K562 (cell line): ENCODE results near the gene FFAR1.

Experiments used
- CTCF ChIP-seq, 3 experiments: IDR thresholded peaks in 2 of 3; conservative IDR thresholded peaks in 1 of 3; 2 replicates each; pipeline ENCODE4 v1.5.1; 2011 to 2012; ENCODE audit warnings: low read length in 3 of 3, mild to moderate bottlenecking in 3 of 3, control low read depth in 2 of 3, improper control_type of control experiment in 1 of 3, inconsistent platforms in 1 of 3, low read depth in 1 of 3, mixed read lengths in 1 of 3, moderate library complexity in 1 of 3; ENCODE audit not compliant: insufficient read depth in 2 of 3
- EP300 ChIP-seq: IDR thresholded peaks from 2 replicates; pipeline ENCODE4 v1.6.1; 2012; ENCODE audit warnings: low read length, improper control_type of control experiment
- EZH2 ChIP-seq: IDR thresholded peaks from 2 replicates; pipeline ENCODE4 v1.6.1; 2012; ENCODE audit warnings: low read depth, mild to moderate bottlenecking, inconsistent platforms, low read length, borderline replicate concordance
- PHF20 ChIP-seq: fragments of 450-650 bp; IDR thresholded peaks from 2 replicates; pipeline ENCODE4 v1.6.1; 2018; ENCODE audit not compliant: partially characterized antibody
- RB1 ChIP-seq: fragments of 450-650 bp; IDR thresholded peaks from 2 replicates; pipeline ENCODE4 v1.6.1; 2017; ENCODE audit warnings: low read depth, mild to moderate bottlenecking
- SIRT6 ChIP-seq: IDR thresholded peaks from one replicate; pipeline ENCODE4 v1.6.1; 2012; ENCODE audit warnings: low read depth, mild to moderate bottlenecking, control low read depth, inconsistent platforms, low read length, moderate library complexity
- WHSC1 ChIP-seq: IDR thresholded peaks from one replicate; pipeline ENCODE4 v1.6.1; 2012; ENCODE audit warnings: low read length, control low read depth, inconsistent platforms
- ZFP1 ChIP-seq: fragments of 450-650 bp; formaldehyde crosslinking; IDR thresholded peaks from 2 replicates; pipeline ENCODE4 v1.4.0; 2020; ENCODE audit warnings: mild to moderate bottlenecking, mixed read lengths
- ZZZ3 ChIP-seq: fragments of 450-650 bp; IDR thresholded peaks from 2 replicates; pipeline ENCODE4 v1.6.1; 2016; ENCODE audit warnings: antibody characterized with exemption, mild to moderate bottlenecking, moderate library complexity
- TF ChIP-seq, protein P1 (sequence below): fragments of 200-400 bp; formaldehyde crosslinking; IDR thresholded peaks from 2 replicates; pipeline ENCODE4 v1.6.1; 2017; ENCODE audit warnings: mild to moderate bottlenecking, low read depth, low read length, moderate library complexity
- TF ChIP-seq, protein P2 (sequence below): fragments of 450-650 bp; formaldehyde crosslinking; IDR thresholded peaks from 2 replicates; pipeline ENCODE4 v1.4.0; 2020; ENCODE audit warnings: mild to moderate bottlenecking

DNA sequence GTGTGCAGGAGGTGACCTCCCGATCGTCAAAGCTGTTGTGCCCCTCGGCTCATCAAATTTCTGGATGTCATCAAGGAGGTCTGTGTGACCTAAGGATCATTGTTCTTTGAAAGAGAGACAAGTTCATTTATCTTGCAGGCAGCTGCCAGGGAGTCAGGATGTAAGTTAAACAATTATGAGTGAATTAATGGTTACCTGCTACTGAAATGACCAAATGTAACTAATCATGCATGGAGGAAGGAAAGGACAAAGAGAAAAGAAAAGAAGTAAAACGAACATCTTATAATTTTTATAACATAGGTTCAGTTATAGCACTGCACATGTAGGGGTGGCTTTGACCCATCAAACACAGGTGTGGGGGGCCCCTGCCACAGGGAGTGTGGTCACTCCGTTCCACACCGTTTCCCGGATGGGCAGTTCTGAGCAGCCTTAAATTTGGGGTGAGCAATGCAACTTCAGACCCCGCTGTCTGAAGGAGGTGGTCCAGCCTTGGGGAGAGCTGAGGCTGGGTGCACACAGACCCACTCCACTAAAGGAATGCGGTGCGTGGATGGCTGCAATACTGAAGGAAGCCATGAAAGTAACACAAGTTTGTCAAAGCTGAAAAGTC lies 13.5 kb upstream of the FFAR1 start:
- TF ChIP-seq CTCF (IDR thresholded peaks at IDR 0.05 in 2 of 3, conservative IDR thresholded peaks at IDR 0.05 in 1 of 3; ENCODE audit: insufficient read depth in 2 of 3, low read depth in 1 of 3, low read length in 3 of 3), result no peak
- no peak for TF ChIP-seq SIRT6
- TF ChIP-seq ZFP1 (CRISPR knock-in tag), result no peak
- TF ChIP-seq PHF20, result no peak
- TF ChIP-seq EZH2, result no peak
- no peak for TF ChIP-seq ZZZ3
- no peak for TF ChIP-seq EP300
- TF ChIP-seq WHSC1, result no peak
- no peak for TF ChIP-seq RB1
- TF ChIP-seq, protein P1, sequence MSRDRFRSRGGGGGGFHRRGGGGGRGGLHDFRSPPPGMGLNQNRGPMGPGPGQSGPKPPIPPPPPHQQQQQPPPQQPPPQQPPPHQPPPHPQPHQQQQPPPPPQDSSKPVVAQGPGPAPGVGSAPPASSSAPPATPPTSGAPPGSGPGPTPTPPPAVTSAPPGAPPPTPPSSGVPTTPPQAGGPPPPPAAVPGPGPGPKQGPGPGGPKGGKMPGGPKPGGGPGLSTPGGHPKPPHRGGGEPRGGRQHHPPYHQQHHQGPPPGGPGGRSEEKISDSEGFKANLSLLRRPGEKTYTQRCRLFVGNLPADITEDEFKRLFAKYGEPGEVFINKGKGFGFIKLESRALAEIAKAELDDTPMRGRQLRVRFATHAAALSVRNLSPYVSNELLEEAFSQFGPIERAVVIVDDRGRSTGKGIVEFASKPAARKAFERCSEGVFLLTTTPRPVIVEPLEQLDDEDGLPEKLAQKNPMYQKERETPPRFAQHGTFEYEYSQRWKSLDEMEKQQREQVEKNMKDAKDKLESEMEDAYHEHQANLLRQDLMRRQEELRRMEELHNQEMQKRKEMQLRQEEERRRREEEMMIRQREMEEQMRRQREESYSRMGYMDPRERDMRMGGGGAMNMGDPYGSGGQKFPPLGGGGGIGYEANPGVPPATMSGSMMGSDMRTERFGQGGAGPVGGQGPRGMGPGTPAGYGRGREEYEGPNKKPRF, result no peak
- TF ChIP-seq, protein P2, sequence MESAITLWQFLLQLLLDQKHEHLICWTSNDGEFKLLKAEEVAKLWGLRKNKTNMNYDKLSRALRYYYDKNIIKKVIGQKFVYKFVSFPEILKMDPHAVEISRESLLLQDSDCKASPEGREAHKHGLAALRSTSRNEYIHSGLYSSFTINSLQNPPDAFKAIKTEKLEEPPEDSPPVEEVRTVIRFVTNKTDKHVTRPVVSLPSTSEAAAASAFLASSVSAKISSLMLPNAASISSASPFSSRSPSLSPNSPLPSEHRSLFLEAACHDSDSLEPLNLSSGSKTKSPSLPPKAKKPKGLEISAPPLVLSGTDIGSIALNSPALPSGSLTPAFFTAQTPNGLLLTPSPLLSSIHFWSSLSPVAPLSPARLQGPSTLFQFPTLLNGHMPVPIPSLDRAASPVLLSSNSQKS (CRISPR knock-in tag), result no peak
